ENCODE results near the gene SRPK1.

The SRPK1 gene

DNA sequence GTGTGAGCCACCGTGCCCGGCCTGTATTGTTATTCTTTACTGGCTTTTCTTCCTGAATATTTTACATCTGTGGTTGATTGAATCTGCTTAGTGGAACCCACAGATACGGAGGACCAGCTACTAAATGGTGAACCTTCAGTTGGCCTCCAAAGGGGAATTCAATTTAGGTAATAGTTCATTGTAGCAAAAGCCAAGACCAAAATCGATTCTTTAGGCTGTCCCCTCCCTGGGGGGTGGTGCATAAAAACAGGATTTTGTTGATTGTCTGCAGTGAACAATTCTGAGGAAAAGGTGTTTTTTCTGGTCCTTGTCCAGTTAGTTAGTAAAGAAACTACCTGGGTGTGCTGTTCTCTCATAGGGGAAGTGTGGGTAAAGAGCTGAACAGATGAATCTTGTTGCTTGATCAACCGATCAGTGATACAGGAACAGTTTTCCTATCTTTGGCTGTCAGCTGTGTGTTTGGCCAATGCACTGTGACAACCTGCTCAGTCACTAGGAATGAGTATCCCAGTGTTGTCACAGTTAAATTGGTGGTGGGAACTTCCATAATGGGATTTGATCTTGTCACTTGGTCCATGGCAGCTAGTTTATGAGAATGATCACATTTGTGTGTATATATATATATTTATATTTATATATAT is 96.2 kb downstream of the SRPK1 start:
- no peak for TF ChIP-seq GATA3 (IDR thresholded peaks at IDR 0.05; ENCODE audit: low read depth, low read length)
- no peak for TF ChIP-seq GATA2 (IDR thresholded peaks at IDR 0.05; ENCODE audit: low read depth, low read length)

DNA sequence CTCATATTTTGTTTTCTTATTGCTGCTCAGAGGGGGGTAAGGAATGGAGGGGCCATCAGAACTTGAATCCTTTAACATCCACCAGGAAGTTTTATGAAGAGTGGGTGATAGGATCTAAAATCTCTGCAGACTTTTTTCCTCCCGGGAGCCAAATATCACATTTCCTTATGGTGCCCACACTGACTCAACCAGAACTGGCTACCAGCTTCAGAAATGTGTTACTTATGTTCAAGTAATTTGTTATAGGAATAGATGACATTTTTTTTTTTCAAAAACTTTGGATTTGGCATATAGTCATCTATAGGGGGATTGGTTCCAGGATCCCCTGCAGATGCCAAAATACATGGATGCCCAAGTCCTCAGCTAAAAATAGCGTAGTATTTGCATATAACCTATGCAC is 97.3 kb downstream of the SRPK1 start:
- no peak for TF ChIP-seq GATA3 (IDR thresholded peaks at IDR 0.05; ENCODE audit: low read depth, low read length)
- no peak for TF ChIP-seq GATA2 (IDR thresholded peaks at IDR 0.05; ENCODE audit: low read depth, low read length)

DNA sequence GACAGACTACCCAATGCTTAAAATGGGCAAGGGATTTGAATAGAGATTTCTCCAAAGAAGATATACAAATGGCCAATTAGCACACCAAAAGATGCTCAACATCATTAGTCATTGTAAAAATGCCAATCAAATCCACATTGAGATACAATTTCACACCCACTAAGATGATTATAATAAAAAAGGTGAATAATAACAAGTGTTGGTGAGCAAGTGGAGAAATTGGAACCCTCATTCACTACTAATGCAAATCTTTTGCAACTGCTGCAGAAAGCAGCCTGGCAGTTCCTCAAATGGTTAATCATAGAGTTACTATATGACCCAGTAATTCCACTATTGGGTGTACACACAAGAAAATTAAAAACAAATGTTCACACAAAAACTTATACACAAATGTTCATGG is 103.4 kb downstream of the SRPK1 start:
- no peak for TF ChIP-seq GATA3 (IDR thresholded peaks at IDR 0.05; ENCODE audit: low read depth, low read length)
- TF ChIP-seq GATA2 (IDR thresholded peaks at IDR 0.05; ENCODE audit: low read depth, low read length) = no peak

DNA sequence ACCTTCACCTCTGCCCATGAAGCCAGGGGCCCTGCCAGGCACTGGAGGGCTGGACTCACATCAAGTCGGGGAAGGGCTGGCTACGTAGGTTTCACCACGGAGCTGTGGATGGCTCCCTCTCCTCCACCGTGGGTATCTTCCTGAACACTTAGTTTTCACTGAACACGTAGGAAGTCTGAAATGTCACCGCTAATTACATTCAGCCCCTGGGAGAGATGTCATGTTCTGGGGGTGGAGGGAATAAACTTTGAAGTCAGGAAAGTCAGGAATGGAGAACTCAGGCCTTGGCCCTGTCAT is 109.3 kb downstream of the SRPK1 start:
- TF ChIP-seq GATA3 (IDR thresholded peaks at IDR 0.05; ENCODE audit: low read depth, low read length) (no peak), GATA2 (IDR thresholded peaks at IDR 0.05; ENCODE audit: low read depth, low read length) (no peak)

DNA sequence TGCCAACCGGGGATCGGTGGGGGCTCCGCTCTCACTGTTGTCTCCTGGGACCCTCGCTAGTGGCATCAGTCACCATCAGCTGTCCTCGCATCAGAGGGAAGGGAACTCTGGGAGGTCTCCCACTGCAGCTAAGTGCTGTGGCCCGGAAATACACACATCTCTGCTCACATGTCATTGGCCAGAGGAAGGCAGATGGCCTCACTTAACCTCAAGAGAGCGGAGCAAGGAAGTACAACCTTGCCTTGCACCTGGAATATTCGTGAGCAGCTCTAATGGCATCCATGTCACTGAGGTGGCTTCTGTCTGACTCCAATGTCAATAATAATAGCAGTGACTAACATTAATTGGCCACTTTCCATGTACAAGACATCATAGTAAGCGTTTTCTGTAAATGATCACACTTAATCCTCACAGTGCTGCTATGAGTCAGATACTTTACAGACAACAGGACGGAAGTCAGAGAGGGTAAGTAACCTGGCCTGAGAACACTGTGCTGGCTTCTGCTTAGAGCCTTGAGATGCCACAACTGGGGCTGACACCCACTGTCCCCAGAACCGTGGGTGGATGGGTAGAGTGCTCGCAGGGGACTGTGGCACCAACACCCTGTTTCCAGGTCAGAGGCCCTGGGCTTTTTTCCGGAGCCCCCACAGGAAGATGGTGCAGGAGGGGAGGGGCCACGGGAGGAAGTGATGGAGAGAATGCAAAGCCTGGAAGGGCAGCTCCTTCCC is 109.8 kb downstream of the SRPK1 start:
- no peak for TF ChIP-seq GATA2 (IDR thresholded peaks at IDR 0.05; ENCODE audit: low read depth, low read length)
- TF ChIP-seq GATA3 (IDR thresholded peaks at IDR 0.05; ENCODE audit: low read depth, low read length) = no peak

DNA sequence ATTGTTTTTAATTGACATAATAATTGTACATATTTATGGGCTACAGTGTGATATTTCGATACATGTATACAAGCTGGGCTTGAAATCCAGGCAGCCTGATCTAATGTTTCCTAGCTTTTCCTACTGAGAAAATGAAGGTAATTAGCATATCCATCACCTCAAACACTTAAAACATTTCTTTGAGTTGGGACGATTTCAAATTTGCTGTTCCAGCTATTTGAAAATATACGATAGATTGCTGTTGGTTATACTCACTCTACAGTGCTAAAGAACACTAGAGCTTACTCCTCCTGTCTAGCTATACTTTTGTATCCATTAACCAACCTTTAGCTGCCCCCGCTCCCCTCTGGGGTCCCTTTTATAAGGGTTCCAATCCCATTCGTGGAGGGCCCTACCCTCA is 111.1 kb downstream of the SRPK1 start:
- TF ChIP-seq GATA2 (IDR thresholded peaks at IDR 0.05; ENCODE audit: low read depth, low read length) = no peak
- TF ChIP-seq GATA3 (IDR thresholded peaks at IDR 0.05; ENCODE audit: low read depth, low read length) = no peak

DNA sequence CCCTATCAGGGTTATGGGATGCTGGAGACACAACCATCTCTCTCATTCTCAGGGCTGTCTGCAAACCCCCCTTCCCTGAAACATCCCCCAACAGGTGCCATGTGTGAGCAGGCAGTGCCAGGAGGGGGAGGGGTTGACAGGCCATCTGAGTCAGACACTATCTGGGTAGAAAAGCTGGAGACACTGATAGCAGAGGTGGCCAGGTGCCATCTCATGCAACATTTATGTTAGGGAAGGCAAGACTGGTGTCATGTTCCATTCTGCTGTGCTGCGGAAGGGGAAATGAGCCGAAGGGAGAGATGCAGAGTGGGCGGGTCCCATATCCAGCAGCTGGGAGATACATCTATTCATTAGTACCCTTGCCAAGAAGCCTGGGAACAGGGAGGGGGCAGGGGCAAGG is 112.2 kb downstream of the SRPK1 start:
- TF ChIP-seq GATA2 (IDR thresholded peaks at IDR 0.05; ENCODE audit: low read depth, low read length) (no peak), GATA3 (IDR thresholded peaks at IDR 0.05; ENCODE audit: low read depth, low read length) (no peak)

DNA sequence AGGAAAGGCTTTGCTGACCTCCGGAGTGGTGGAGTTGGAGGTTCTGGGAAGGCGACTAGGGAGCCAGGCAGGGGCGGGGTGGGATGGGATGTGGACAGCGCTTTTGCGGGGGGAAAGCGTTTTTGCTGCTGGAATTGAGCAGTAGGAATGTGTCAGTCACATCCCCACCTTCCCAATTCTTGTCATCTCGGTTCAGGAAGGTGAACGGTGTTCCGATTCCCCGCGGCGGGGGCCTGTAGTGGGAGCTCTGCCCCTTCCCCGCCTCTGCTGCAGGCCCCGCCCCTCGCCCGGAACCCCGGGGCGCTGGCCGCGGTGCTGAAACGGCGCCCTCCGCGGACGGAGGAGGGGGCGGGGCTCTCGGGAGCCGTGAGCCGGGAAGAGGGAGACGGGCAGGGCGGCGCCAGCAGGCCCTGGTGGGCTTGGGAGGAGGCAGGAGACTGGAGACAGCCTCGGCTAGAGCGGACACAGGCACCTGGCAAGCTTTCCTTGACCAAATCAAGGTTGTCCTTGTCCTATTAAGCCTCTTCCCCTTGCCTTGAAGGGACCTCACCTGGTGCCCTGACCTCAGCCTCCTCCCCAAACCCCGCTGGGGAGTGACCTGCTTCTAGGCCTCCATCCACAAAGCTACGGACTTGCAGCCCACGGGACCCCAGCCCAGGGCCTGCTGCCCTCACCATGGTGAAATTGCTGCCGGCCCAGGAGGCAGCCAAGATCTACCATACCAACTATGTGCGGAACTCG is 115.7 kb downstream of the SRPK1 start, which contains the start of gene LHFPL5:
LHFPL5 (plus strand) TSS at position 357 of the 741 bp plus-strand sequence; CDS start at position 676, 319 bp downstream.
- TF ChIP-seq GATA3 (IDR thresholded peaks at IDR 0.05; ENCODE audit: low read depth, low read length) = no peak
- TF ChIP-seq GATA2 (IDR thresholded peaks at IDR 0.05; ENCODE audit: low read depth, low read length) = no peak

DNA sequence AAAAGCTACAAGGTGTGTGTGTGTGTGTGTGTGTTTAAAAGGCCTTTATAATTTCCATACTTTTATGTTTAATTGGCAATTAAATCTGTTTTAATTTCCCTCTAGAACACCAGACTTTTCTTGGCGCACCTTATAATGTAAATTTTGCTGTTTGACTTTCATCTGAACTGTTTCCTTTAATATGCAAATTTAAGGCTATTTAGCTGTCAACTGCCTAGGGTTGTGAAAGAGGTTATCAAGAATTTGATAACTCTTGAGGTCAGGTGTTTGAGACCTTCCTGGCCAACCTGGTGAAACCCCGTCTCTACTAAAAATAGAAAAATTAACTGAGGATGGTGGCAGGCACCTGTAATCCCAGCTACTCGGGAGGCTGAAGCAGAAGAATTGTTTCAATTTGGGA is 119.8 kb downstream of the SRPK1 start:
- TF ChIP-seq GATA3 (IDR thresholded peaks at IDR 0.05; ENCODE audit: low read depth, low read length) = no peak
- TF ChIP-seq GATA2 (IDR thresholded peaks at IDR 0.05; ENCODE audit: low read depth, low read length) = no peak

DNA sequence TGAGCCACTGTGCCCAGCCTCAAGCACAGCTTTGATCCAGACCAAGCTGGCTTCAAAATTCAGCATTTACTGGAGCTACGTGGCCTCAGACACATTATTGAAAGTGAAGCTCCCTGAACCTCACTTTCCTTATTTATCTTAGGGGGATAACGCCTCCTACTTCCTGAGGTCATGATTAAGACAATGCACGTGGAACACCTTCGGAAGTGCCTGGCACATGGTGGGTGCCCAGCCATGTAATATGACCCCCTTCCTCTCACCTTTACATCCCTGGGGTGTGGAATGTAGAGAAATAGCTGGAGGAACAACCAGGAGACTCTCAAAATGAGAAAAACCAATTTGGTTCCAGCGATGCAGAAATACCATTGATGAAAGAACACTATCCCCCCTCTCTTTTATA is 122.2 kb downstream of the SRPK1 start:
- TF ChIP-seq GATA3 (IDR thresholded peaks at IDR 0.05; ENCODE audit: low read depth, low read length) (no peak), GATA2 (IDR thresholded peaks at IDR 0.05; ENCODE audit: low read depth, low read length) (no peak)

DNA sequence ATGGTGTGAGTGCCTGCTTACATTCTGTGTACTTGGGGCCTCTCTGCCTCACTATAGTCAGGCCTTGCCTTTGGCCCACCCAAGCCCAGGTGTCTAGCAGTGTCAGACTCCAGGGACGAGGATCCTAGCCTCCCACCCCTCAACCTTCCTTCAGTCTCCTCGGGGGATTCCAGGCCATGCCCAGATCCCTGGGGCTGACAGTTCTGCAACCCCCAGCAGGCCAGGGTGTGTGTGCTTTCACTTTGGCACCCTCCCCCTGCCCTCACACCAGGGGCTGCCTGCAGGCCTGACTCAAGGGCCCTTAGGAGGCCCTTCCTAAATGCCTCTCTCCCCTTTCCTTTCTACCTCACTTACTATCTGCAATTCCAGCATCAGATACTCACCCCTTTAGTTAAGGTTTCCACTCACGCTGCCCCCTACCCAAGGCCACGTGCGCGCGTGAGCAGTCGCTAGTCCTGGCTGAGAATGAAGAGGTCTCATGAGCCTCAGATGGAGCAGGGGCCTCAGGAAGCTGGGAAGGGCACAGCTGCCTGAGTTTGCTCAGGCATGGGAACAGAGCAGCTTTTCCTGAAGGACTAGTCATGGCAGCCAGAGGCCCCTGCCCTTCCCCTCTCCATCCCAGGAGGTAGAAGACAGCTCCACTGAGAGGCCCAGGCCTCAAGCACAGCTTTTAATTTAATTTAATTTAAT is 122.9 kb downstream of the SRPK1 start:
- TF ChIP-seq GATA2 (IDR thresholded peaks at IDR 0.05; ENCODE audit: low read depth, low read length) = no peak

DNA sequence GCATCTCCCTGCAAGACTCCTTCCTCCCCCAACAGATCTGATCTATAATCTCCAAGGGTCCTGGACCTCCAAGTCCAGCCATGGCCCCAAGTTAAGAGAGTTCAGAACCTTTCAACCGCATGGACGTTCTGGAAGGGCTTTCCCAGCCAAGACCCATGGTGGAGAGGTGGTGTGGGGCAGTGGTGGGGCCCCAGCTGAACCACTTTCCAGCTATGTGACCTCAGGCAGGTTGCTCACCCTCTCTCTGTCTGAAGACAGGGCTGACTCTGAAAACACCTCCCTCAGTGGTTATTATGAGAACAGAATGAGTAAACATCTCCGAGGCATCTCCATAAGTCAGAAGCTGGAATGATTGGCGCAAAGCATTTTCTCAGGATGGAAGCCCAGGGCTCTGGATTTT is 124.7 kb downstream of the SRPK1 start:
- no peak for TF ChIP-seq GATA3 (IDR thresholded peaks at IDR 0.05; ENCODE audit: low read depth, low read length)
- no peak for TF ChIP-seq GATA2 (IDR thresholded peaks at IDR 0.05; ENCODE audit: low read depth, low read length)

DNA sequence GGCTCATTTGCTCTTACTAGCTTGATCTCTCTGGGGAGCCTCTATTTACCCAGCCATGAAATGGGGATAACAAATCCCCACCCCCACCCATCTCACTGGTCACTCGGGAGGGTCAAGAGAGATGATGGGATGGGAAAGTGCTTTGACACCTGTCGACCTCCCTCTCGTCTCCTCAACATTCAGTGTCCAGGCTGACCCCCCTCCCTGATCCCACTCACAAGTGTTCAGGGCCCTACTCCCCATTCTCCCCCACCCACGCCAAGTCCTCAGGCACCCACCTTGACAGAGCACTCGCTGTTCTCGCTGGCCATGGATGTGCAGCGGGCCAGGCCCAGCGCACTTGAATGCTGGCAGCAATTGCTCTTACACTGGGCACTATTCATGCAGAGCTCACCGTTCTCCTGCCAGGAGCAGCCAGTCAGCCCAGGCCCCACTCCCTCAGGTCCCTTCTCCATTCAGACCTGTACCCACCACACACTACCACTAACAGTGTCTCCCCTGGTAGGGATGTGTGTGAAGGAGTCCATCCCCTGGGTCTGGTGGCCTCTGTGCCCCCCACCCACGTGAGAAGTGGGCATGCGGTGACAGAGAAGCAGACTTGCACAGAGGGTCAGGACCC is 125.3 kb downstream of the SRPK1 start:
- TF ChIP-seq GATA2 (IDR thresholded peaks at IDR 0.05; ENCODE audit: low read depth, low read length) (no peak), GATA3 (IDR thresholded peaks at IDR 0.05; ENCODE audit: low read depth, low read length) (no peak)
